HL-60/S4 treated with retinoic acid at 250 ng/mL for 4 days and 3 days (cell line): ENCODE data around the gene CFAP91.

Experiments
- in situ Hi-C: fragments of 300-500 bp; cut with MboI; formaldehyde crosslinking; loops from 2 replicates; pipeline ENCODE4 v1.7.0; 2022; ENCODE audit warnings: low sequenced_read_pairs

The CFAP91 gene

DNA sequence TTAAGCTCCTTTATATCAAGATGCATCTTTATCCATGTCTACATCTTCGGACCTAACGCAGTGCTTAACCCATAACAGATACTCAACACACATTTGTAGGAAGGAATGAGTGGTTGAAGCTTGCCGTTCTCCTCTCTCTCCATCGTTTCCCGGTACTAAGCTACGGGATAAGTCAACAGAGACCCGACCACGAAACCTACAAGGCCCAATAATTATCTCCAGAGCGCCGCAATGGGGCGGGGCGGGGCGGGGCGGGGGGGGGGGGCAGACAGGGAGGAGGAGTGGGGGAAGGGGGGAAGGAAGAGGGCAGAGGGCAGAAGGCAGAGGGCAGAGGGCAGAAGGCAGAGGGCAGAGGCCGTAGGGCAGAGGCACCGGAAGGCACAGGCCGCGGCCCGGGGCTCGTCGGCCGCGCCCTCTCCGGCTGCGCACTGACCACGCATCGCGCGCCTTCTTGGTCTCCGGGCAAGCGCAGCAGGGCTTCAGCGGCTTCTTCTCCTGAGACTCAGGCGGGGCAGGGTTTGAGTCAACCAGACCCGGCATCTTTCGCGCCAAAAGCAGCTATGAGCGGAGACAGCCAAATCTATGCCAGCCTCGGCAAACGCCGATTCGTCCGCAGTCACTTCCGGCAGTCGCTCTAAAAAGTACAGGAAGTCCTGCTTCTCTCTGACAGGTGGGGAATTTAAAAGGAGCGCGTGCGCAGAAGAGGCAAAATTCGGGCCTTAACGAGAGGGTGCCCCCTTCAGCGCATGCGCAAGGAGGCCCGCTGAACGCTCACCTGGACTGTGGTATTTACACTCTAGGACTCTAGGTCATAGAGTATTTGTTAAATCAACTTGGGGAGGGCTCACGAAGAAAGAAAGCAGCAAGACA is 25.8 kb upstream of the CFAP91 start, which contains the start of gene COX17:
Gene COX17 (minus strand): TSS at position 636 of the 870 bp plus-strand sequence. CDS start 96 bp downstream, at position 540.
- in situ Hi-C loops: loop anchor here (25.0 kb wide), 1 partner anchor 790 kb away; no protein-coding TSS in a partner anchor

DNA sequence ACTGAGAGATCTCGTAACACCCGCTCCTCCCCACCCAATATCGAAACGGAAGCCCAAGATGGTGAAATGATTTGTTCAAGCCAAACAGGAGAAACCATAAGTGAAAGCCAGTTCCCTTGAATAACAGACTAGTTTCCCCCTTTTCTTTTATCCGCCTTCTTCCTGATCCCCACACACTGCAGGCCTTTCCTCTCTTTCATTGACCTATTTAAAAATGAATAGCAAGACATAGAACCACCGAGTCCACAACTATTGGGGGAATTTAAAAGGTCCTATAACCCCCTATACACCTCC is 25.2 kb upstream of the CFAP91 start:
- in situ Hi-C loops: loop anchor here (25.0 kb wide), 1 partner anchor 790 kb away; no protein-coding TSS in a partner anchor

DNA sequence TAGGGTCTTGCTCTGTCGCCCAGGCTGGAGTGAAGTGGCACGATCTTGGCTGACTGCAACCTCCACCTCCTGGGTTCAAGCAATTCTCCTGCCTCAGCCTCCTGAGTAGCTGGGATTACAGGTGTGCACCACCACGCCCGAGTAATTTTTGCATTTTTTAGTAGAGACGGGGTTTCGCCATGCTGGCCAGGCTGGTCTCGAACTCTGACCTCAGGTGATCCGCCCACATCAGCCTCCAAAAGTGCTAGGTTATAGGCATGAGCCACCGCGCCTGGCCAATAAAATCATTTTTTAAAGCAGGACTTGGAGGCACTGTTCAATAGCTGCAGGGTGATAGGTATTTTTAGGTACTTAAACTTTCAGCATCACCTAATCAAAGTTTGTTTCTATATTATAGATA is 24.6 kb upstream of the CFAP91 start:
- in situ Hi-C loops: loop anchor here (25.0 kb wide), 1 partner anchor 791 kb away; no protein-coding TSS in a partner anchor

DNA sequence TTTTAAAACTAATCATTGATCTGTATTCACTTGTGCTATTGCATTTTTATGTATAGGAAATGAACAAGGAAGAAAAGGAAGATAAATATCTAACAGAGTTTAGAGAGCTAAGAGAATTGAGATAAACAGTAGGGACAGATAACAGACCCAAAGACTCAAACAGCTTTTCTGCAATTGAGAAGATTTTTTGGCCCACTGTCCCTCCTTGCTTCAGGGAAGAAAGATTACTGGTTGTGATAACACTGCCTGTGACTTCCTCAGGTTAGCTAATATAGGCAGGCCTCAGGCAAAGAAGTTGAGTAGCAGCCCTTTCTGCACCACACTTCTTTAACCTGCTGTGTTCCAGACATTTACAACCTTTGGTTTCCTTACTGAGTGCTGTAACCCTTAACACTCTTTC is 22.9 kb upstream of the CFAP91 start:
- in situ Hi-C loops: loop anchor here (25.0 kb wide), 1 partner anchor 793 kb away; no protein-coding TSS in a partner anchor

DNA sequence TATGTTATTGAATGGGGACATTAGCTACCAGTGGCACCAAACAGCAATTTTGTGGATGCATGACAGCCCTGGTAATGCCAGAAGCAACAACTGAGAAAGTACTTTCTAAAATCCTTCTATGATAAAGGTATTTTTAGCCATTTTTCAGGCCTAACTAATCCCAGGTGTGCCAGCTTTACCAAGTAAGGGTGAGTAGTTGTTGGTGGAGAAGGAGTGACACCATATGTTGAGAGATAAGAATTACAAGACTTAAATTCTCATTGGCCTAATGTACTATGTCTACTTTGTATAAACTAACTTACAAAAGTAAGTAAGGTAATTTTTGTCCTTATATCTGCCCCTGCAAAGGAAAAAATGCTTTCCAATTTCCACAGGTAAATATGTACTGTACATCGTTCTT is 21.5 kb upstream of the CFAP91 start:
- in situ Hi-C loops: loop anchor here (25.0 kb wide), 1 partner anchor 794 kb away; no protein-coding TSS in a partner anchor

DNA sequence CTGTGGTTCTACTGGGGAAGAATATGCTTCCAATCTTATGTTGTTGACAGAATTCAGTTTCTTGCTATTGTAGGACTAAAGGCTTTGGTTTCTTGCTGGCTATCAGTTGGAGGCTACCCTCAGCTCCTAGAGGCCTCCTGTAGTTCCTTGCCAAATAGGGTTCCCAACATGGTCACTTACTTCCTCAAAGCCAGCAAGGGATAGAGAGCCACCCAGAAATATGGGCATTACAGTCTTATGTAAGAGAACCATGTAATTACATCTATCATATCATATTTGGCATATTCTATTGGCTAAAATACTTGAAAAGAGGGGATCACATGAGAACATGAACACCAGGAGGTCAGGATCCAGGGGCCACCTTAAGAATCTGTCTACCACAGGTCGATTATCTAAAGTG is 19.4 kb upstream of the CFAP91 start:
- in situ Hi-C loops: loop anchor here (25.0 kb wide), 1 partner anchor 796 kb away; no protein-coding TSS in a partner anchor

DNA sequence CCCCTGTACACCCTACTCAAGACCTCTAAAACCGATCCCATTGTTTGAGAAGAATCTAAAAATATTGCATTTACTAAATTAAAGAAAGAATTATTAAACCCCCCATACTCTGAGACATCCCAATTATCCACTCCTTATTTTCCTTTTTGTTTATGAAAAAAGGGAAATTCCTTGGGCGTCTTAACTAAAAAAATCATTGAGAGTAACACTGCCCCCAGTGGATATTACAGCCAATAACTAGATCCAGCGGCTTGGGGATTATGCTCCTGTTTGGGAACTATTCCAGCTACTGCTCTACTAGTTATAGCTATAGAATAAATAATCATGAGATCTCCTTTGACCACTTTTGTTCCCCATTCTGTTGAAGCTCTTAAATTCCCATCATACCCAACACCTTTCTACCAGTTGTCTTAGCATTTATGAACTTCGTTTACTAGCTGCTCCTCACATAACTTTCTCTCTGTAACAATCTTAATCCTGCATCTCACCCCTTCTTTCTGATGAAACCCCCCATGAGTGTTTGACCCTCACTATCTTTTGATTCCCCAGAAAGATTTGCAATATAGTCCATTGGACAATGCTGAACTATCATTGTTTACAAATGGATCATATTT is 12.7 kb upstream of the CFAP91 start:
- in situ Hi-C loops: loop anchor here (25.0 kb wide), 1 partner anchor 803 kb away; no protein-coding TSS in a partner anchor

DNA sequence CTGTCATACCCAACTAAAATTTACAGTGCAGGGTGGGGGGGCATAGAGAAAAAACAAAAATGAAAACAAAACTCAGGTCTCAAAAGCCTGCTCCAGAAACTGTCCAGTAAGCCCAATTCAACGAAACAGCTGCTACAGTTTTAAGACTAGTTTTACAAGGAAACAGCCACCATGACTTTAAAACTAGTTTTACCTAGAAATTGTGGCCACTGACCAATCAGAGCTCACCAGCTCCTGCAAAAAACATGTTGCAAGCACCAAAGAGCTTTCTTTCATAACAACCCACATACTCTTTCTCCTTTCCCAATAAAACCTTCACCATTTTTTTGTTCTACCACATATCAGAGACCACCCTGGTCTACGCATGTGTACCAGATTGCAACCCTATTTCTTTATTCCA is 7.3 kb upstream of the CFAP91 start:
- in situ Hi-C loops: loop anchor here (25.0 kb wide), 1 partner anchor 808 kb away; no protein-coding TSS in a partner anchor

DNA sequence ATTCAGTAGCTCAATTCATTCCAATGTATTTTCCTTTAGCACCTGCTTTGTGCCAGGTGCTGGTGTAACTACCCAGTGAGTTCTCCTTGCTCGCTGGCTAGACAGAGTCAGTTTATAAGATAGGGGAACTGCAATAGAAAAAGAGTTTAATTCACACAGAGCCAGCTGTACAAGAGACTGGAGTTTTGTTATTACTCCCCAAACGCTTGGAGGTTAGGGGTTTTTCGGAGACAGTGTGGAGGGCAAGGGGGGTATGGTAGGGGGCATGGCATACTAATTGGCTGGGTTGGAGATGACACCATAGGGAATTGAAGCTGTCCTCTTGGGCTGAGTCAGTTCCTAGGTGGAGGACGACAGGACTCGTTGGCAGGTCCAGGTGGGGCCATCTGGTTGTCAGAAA is 5.4 kb upstream of the CFAP91 start:
- in situ Hi-C loops: loop anchor here (25.0 kb wide), 1 partner anchor 810 kb away; no protein-coding TSS in a partner anchor

DNA sequence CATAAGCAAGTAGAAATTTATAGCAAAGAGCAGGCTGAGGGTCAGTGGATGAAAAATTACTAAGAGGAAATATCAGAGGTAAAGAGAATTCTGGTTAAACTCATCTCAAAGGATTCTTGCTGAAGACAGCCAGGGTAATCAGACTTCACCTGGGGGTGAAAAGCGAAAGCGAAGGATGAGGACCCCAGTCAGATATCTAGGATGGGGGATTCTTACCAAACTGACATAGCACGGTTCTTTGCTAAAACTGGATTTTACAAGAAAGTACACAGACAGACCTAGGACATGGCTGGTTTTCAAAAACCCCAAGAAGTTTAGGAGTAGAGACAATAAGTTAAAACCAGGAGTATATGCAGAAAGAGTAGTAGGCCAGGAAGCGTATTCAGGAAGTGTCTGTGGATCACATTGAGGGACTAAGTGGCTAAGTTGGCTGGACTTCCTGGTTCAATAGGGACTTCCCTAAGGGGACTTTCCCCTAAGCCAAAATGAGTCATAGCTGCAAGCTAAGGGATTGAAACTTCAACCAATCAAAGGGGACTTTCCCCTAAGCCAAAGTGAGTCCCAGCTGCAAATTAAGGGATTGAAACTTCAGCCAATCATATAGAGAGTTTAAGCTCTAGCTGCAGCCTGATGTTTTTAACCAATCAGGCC is 2.4 kb upstream of the CFAP91 start:
- in situ Hi-C loops: no loop called here

DNA sequence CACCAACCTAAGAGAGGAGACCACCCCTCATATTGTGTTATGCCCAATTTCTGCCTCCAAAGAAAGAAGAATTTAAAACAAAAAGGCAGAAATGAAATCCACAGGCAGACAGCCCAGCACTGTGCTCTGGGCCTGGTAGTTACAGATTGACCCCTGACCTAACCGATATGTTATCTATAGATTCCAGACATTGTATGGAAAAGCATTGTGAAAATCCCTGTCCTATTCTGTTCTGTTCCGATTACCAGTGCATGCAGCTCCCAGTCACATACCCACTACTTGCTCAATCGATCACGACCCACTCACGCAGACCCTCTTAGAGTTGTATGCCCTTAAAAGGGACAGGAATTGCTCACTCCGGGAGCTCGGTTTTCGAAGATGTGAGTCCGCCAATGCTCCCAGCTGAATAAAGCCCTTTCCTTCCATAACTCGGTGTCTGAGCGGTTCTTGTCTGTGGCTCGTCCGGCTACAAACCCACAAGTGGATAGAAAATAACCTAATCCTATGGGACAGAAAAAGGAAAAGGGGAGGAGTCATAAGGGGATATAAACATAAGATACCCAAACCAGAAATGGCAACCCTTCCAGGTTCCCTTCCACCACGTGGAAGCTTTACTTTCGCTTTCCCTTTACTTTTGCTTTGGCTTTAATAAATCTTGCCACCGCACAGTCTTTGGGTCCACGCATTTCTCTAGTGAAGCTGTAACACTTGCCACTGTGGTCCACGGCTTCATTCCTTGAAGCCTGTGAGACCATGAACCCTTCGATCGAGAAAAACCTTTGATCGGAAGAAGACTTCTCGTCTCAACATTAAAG is 1.7 kb upstream of the CFAP91 start:
- in situ Hi-C loops: no loop called here

DNA sequence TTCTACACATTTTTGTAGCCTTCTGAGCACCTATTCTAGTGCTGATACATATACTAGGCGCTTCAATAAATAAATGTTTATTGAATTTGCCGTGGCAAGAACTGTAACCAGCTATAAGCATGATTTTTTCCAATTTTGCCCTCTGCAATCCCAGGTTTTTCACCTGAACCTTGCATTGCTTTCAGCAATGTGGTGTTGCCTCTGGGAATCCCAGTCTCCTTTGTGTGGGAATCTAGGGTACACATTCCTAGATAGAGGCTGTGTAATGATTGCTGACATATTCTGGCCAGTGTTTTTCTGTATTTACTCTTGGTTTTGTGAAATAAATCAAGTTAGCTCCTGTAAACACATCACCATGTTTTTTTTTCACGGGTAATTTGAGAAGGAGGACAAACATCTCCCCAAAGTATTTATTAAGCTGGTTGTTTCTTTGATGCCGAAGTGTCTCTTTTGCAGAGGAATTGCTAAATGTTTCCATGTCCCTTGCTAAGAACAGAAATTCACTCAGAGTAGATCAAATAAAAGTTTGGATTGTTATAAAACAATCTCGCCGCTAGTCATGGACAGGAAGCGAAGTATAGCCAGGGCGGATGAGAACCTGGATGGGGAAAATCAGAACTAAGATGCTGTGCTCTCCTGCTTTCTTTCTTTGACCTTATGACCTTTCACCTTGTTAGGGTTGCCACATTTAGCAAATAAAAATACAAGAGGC is 1.2 kb downstream of the CFAP91 start:
- in situ Hi-C loops: no loop called here

DNA sequence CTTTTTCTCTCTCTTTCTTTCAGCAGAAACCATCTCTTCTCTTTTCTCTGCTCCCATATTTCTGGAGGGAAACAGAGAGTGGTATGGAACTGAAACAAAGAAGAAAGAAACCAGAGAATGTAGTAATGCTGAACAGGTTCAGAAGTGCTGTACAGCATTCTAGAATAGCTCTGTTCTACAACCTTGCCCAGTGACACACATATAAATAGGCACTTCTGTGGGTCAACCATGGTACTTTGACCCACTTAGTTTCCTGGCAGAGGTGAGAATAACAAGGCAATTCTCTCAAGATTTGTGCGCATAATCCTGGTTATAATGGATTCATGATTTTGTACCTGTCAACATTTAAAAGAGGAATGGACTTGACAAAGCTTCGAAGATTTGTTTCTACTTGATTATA is 12.3 kb downstream of the CFAP91 start:
- in situ Hi-C loops: no loop called here

DNA sequence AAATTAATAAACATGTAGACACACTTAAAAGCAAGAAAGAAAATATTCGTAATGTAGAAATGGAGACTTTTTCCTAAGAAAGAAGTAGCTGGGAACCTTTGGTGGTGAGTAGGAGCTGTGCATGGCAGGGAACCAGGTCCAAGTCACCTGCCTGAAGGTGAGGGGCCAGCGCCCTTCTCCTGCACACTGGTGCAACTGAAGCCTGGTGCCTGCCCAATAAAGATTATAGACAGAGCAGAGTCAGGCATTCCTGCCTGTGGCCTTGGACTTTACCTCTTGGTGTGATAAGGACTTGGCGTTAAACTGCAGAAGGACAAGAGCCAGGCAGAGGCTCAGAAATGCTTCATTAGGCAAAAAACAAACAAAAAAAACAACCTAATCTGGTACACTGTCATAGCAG is 14.2 kb downstream of the CFAP91 start:
- in situ Hi-C loops: no loop called here

DNA sequence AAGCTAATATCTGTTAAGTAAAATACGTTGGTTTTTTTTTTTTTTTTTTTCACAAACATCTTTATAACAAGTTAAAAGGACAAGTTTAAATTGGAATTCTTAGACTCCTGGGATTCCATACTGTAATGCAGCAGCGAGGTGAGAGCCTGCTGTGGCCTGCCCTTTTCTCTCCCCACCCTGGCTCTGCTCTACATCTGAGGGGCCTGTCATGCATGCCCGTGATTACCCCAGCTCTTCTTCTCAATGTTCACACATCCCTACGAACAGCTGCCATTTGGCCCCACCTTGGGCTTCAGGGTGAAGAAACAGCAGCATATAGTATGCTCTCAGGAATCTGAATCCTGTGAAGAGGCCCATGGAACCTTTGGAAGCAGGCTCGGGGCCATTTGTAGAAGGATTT is 14.7 kb downstream of the CFAP91 start:
- in situ Hi-C loops: no loop called here

DNA sequence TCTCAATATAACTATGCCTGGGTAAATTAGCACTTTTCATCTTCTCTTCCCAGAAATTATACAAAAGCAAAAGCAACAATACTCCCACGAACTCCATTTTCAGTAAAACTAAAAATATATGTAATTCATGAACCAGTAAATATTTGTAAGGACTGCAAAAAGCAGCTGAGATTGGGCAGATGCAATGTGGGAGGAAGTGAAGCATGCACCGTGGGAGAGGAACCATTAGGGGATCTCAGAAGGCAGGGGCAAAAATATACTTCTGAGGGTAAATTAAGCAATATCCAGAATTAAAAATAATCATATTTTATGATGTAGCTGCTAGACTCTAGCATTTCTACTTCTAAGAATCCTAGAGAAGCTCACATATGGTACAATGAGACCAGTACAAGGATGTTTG is 20.2 kb downstream of the CFAP91 start:
- in situ Hi-C loops: no loop called here

DNA sequence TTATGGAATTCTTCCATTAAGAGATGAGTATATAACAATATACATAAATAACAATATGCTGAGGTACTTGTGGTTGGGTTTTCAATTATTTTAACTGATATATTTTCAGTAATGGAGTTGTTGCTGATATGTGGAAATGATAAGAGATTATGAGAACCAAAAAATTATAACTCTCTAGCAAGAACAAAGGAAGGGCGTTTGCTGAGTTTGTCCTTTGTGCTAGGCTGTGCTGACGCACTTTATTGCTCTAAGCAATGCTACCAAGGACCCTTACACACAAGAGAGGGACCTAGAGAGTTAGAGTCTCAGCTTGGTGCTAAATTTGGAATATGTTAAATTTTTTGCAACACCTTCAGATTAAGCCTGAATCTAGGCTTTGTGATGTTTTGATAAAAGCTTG is 24.1 kb downstream of the CFAP91 start:
- in situ Hi-C loops: no loop called here

DNA sequence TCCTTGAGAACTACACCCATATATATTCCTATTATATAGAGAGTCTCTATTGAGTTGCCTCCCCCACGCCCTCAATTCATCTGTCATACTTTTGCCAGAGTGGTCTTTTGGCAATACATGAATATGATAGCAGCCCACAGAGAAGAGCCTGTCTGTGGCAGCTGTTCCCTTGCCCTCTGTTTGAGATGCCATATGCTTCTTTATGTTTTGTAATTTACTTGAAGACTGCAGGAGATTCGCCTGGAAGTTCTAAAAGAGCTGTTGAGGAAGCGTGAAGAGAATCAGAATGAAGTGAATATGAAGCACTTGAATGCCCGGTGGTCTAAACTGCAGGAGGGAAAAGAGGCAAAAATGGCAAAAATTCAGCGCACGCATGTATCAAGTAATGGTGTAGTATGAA is 27.2 kb downstream of the CFAP91 start:
- in situ Hi-C loops: no loop called here

DNA sequence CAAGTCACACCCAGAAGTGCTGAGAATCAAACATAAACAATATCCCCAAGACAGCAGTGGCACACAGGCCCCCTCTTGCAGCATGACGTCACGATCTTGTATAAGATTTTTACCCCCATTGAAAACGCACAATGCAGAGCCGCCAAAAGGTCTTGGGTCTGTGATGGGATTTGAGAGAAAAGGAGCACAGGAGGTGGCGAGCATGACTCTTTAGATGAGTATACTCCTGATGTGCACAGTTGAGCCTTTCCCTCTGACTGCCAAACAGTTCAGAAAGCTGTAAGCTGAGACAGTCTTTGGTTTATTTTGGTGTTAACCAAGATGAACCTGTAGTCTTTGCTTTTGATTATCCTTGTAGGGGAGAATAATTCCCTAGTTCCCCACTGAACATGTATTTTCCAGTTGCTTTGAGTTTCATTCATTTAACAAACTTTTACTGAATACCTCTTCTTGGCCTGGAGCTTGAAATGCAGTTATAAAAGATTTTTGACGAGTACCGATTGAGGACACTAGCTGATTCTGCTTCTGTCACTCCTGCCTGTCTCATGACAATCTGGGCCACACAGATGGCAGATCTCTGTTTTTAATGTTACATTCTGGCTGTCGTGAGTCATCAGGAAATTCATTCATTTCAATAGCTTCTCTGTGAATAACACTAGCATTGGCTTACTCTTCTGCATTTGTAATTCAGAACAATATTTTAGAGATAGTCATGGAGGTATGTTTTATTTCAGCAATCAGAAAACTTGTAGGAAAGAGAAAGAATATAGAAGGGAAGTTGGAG is 28.9 kb downstream of the CFAP91 start:
- in situ Hi-C loops: no loop called here
